OCI-LY1 (cell line): Measurements from ENCODE around the gene PEX7.

Experiments used
- EZH2 ChIP-seq: fragments of 200-600 bp; sonication (generic), shearing (Covaris generic); IDR thresholded peaks from 2 replicates; pipeline ENCODE4 v1.8.0; 2017; ENCODE audit warnings: borderline replicate concordance, mixed run types, mild to moderate bottlenecking, antibody characterized with exemption, low read length, moderate library complexity, mixed read lengths
- TF ChIP-seq, protein P1 (sequence below): fragments of 200-600 bp; sonication (generic), shearing (Covaris generic); IDR thresholded peaks from 2 replicates; pipeline ENCODE4 v1.5.1; 2017; ENCODE audit warnings: mild to moderate bottlenecking, antibody characterized with exemption, low read length, moderate library complexity, mixed read lengths

DNA sequence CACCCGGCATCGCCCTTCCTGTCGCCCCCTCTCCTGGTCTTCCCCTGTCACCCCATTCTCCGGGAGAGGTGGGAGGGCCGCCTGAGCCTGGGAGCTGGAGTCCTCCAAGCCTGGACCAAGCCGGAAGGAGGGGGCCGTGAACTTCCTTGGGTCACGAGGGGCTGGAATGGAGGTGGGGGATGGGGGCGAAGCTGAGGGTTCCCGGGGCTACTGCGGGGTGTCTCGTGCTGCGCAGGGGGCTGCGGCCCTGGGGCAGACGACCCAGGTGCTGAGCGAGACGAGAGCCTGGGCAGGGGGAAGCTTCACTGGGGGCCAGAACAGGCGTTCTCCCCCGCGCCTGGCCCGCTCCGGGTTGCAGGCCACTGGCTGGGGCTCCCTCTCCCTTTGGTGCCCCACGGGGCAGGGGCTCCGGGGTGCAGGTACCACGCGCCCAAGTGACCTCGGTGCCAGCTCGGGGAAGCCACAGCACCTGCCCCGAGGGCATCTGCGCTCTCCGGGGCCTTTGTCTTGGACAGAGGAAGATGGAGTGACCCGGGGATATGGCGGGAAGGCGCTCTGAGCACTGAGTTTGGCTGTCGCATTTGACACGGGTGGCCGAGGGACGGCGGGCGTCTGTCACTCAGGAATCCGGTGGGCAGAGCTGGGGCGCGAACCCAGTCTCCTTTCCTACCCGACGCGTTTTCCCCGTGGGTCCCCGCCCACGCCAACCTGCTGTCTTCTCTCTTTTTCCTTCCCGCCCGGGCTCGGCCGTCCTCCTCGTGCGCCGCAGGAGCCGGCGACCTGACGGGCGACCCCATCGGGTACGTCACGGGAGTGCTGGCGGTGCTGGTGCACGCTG lies 100.9 kb downstream of the PEX7 start:
- TF ChIP-seq, protein P1, sequence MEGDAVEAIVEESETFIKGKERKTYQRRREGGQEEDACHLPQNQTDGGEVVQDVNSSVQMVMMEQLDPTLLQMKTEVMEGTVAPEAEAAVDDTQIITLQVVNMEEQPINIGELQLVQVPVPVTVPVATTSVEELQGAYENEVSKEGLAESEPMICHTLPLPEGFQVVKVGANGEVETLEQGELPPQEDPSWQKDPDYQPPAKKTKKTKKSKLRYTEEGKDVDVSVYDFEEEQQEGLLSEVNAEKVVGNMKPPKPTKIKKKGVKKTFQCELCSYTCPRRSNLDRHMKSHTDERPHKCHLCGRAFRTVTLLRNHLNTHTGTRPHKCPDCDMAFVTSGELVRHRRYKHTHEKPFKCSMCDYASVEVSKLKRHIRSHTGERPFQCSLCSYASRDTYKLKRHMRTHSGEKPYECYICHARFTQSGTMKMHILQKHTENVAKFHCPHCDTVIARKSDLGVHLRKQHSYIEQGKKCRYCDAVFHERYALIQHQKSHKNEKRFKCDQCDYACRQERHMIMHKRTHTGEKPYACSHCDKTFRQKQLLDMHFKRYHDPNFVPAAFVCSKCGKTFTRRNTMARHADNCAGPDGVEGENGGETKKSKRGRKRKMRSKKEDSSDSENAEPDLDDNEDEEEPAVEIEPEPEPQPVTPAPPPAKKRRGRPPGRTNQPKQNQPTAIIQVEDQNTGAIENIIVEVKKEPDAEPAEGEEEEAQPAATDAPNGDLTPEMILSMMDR = no peak
- no peak for TF ChIP-seq EZH2
